ENCODE measurements around the gene PTGIS. TPM values are rescaled to one million over a fixed set of nuclear protein-coding genes. Genes with fewer than 3 reads are reported as not detected.

The PTGIS gene
- polyA plus RNA-seq, 3 donors, result not detected

- H3K27ac ChIP-seq (ENCODE audit: low read depth in 1 of 2, low read length in 2 of 2), result no peak overlapping the region
- H3K36me3 ChIP-seq (replicated peaks in 1 of 2; ENCODE audit: control insufficient read depth in 1 of 2, insufficient read depth in 2 of 2, low read length in 2 of 2), result no peaks in the 10 kb centered on the region
- H3K9ac ChIP-seq (ENCODE audit: insufficient read depth, low read length, poor library complexity, severe bottlenecking), result no peak overlapping the region
- 13% methylated on average over 48 of the region's 48 CpGs for WGBS (ENCODE audit: insufficient coverage)
- peak overlapping the region; percentile 54 for H2AFZ ChIP-seq (ENCODE audit: insufficient read depth, low read depth, low read length, poor library complexity, severe bottlenecking)
- peaks cover 9 to 15% of the 10 kb centered on the region in 2 donors for H3K4me1 ChIP-seq (ENCODE audit: control insufficient read depth in 1 of 2, insufficient read depth in 2 of 2, low read length in 2 of 2)
- no peaks in the 10 kb centered on the region for H4K20me1 ChIP-seq (ENCODE audit: insufficient read depth, low read length)
- H3K79me2 ChIP-seq (ENCODE audit: insufficient read depth, low read length), result no peaks in the 10 kb centered on the region
- Mint-ChIP-seq H3K27me3 (ENCODE audit: low read depth in 3 of 3) (peaks cover 8 to 13% (median 12%) of the 10 kb centered on the region in 3 donors), H3K4me1 (peaks cover 12% of the 10 kb centered on the region), H3K4me3 (peak overlapping the region; percentile 74 to 87), H3K9me3 (peaks cover 0 to 3% (median 0%) of the 10 kb centered on the region in 7 donors), H3K36me3 (no peaks in the 10 kb centered on the region), H3K27ac (peak overlapping the region in 1 of 7 donors; percentile 79)
- intact Hi-C loops (cut with micrococcal nuclease), result loop anchor here (1.0 to 5.0 kb wide), 3 partner anchors 236 to 316 kb away; no protein-coding TSS in a partner anchor
- H3K9me3 ChIP-seq (replicated peaks in 1 of 2; ENCODE audit: control insufficient read depth in 1 of 2, insufficient read depth in 1 of 2, low read length in 2 of 2), result no peaks in the 10 kb centered on the region
- H3K4me3 ChIP-seq (replicated peaks in 1 of 3; ENCODE audit: low read depth in 2 of 3, low read length in 3 of 3), result peak overlapping the region in 1 of 3 experiments; percentile 44
- peak overlapping the region; percentile 61 for H3K4me2 ChIP-seq (replicated peaks; ENCODE audit: extremely low read depth, low read length, poor library complexity, severe bottlenecking)
- H3K27me3 ChIP-seq (ENCODE audit: control insufficient read depth in 2 of 2, insufficient read depth in 2 of 2, low read length in 2 of 2), result peaks cover 0 to 7% of the 10 kb centered on the region in 2 donors
- DNase-seq, result peak; percentile 51 to 67 (median 60)
- TF ChIP-seq CTCF (IDR thresholded peaks at IDR 0.05), result peak; percentile 99
Measured at GRCh38 chr20:49610691-49611538, 43.0 kb upstream of the PTGIS start.

- Mint-ChIP-seq H3K9me3 (peaks cover 0 to 3% (median 0%) of the 10 kb centered on the region in 7 donors), H3K27ac (peak overlapping the region in 1 of 7 donors; percentile 70)
Measured at GRCh38 chr20:49608752-49609670, 41.1 kb upstream of the PTGIS start.

More at GRCh38 chr20:49608752-49609670, 41.1 kb upstream of the PTGIS start:
- intact Hi-C loops (cut with micrococcal nuclease), result loop anchor here (1.0 to 5.0 kb wide), 2 partner anchors 67 to 68 kb away; no protein-coding TSS in a partner anchor
- Histone ChIP-seq H3K79me2 (ENCODE audit: insufficient read depth, low read length) (no peaks in the 10 kb centered on the region), H4K20me1 (ENCODE audit: insufficient read depth, low read length) (no peaks in the 10 kb centered on the region), H3K36me3 (replicated peaks in 1 of 2; ENCODE audit: control insufficient read depth in 1 of 2, insufficient read depth in 2 of 2, low read length in 2 of 2) (no peaks in the 10 kb centered on the region), H2AFZ (ENCODE audit: insufficient read depth, low read depth, low read length, poor library complexity, severe bottlenecking) (no peak overlapping the region), H3K27me3 (ENCODE audit: control insufficient read depth in 2 of 2, insufficient read depth in 2 of 2, low read length in 2 of 2) (peaks cover 0 to 7% of the 10 kb centered on the region in 2 donors), H3K27ac (ENCODE audit: low read depth in 1 of 2, low read length in 2 of 2) (no peak overlapping the region), H3K9me3 (replicated peaks in 1 of 2; ENCODE audit: control insufficient read depth in 1 of 2, insufficient read depth in 1 of 2, low read length in 2 of 2) (no peaks in the 10 kb centered on the region), H3K4me1 (ENCODE audit: control insufficient read depth in 1 of 2, insufficient read depth in 2 of 2, low read length in 2 of 2) (peaks cover 9 to 15% of the 10 kb centered on the region in 2 donors), H3K9ac (ENCODE audit: insufficient read depth, low read length, poor library complexity, severe bottlenecking) (no peak overlapping the region), H3K4me2 (replicated peaks; ENCODE audit: extremely low read depth, low read length, poor library complexity, severe bottlenecking) (no peak overlapping the region), H3K4me3 (replicated peaks in 1 of 3; ENCODE audit: low read depth in 2 of 3, low read length in 3 of 3) (no peak overlapping the region)
- Mint-ChIP-seq H3K27me3 (ENCODE audit: low read depth in 3 of 3) (peaks cover 8 to 16% (median 15%) of the 10 kb centered on the region in 3 donors), H3K36me3 (no peaks in the 10 kb centered on the region), H3K4me3 (peak overlapping the region in 1 of 2 donors; percentile 47), H3K4me1 (peaks cover 14% of the 10 kb centered on the region)
- TF ChIP-seq CTCF (IDR thresholded peaks at IDR 0.05), result peak; percentile 99
- WGBS (ENCODE audit: insufficient coverage), result 0% methylated on average over 14 of the region's 17 CpGs
- peak; percentile 29 to 63 (median 60) for DNase-seq
